SU-DHL-6 (cell line): Measurements from ENCODE around the gene FBXL15.

Experiments used
- H2AFZ ChIP-seq: fragments of 200-600 bp; sonication (generic); 2 replicates; pipeline ENCODE4 v1.6.1; 2014; ENCODE audit warnings: low read depth, mild to moderate bottlenecking, moderate library complexity, mixed read lengths, antibody characterized with exemption, low read length; ENCODE audit not compliant: severe bottlenecking
- H3F3A ChIP-seq: fragments of 200-600 bp; shearing (Covaris generic); 2 replicates; pipeline ENCODE4 v1.6.0; 2016; ENCODE audit warnings: antibody characterized with exemption, mild to moderate bottlenecking; ENCODE audit not compliant: insufficient read depth
- H3K27ac ChIP-seq: fragments of 200-600 bp; sonication (generic); 2 replicates; pipeline ENCODE4 v1.5.1; 2016; ENCODE audit warnings: low read depth, mild to moderate bottlenecking, low read length, moderate library complexity, mixed read lengths
- H3K27me3 ChIP-seq: fragments of 200-600 bp; sonication (generic), shearing (Covaris generic); 2 replicates; pipeline ENCODE4 v1.6.0; 2014; ENCODE audit warnings: mild to moderate bottlenecking, low read length
- H3K36me3 ChIP-seq: fragments of 200-600 bp; sonication (generic); 2 replicates; pipeline ENCODE4 v1.6.1; 2014; ENCODE audit warnings: mild to moderate bottlenecking, low read length, mixed read lengths
- H3K4me2 ChIP-seq: fragments of 300-600, 200-600 bp; shearing (Covaris generic), sonication (generic); 2 replicates; pipeline ENCODE4 v1.6.0; 2014; ENCODE audit warnings: low read length, low read depth, mild to moderate bottlenecking; ENCODE audit not compliant: poor library complexity, severe bottlenecking
- H3K4me3 ChIP-seq: fragments of 200-600 bp; sonication (generic); 2 replicates; pipeline ENCODE4 v1.5.1; 2014; ENCODE audit warnings: antibody characterized with exemption, low read length, mild to moderate bottlenecking, mixed read lengths; ENCODE audit not compliant: insufficient read depth, poor library complexity, severe bottlenecking
- H3K79me2 ChIP-seq: fragments of 200-600 bp; sonication (generic); 2 replicates; pipeline ENCODE4 v1.6.1; 2014; ENCODE audit warnings: mild to moderate bottlenecking, low read length, moderate library complexity; ENCODE audit not compliant: insufficient read depth
- H3K9ac ChIP-seq: fragments of 200-600 bp; sonication (generic); 2 replicates; pipeline ENCODE4 v1.7.0; 2014; ENCODE audit warnings: mild to moderate bottlenecking, low read length
- H3K9me2 ChIP-seq: fragments of 200-600 bp; sonication (generic); replicated peaks from 2 replicates; pipeline ENCODE4 v1.6.1; 2014; ENCODE audit warnings: low read length; ENCODE audit not compliant: insufficient read depth
- H3K9me3 ChIP-seq: fragments of 200-600 bp; sonication (generic); 2 replicates; pipeline ENCODE4 v1.6.1; 2014; ENCODE audit warnings: low read length, mixed read lengths; ENCODE audit not compliant: insufficient read depth
- H4K20me1 ChIP-seq: fragments of 200-600 bp; sonication (generic); 2 replicates; pipeline ENCODE4 v1.6.1; 2014; ENCODE audit warnings: low read depth, mild to moderate bottlenecking, antibody characterized with exemption, low read length, moderate library complexity, mixed read lengths
- CTCF ChIP-seq: fragments of 200-600 bp; sonication (generic); IDR thresholded peaks from one replicate; pipeline ENCODE4 v1.5.1; 2017; ENCODE audit warnings: antibody characterized with exemption, mild to moderate bottlenecking, low read length, moderate library complexity; ENCODE audit not compliant: insufficient read depth, poor library complexity, severe bottlenecking
- EZH2phosphoT487 ChIP-seq: fragments of 200-600 bp; sonication (generic), shearing (Covaris generic); conservative IDR thresholded peaks from 2 replicates; pipeline ENCODE4 v1.6.1; 2018; ENCODE audit warnings: mild to moderate bottlenecking, antibody characterized with exemption, low read length, moderate library complexity, mixed read lengths

FBXL15 gene

GRCh38 chr10:102449321-102450123 lies 28.9 kb downstream of the FBXL15 start:
- peaks cover 26% of the 10 kb centered on the region for H3K79me2 ChIP-seq
- peak overlapping the region; percentile 94 for H3K4me2 ChIP-seq
- H3K9ac ChIP-seq = peak overlapping the region; percentile 97
- H2AFZ ChIP-seq = peak overlapping the region; percentile 75
- H4K20me1 ChIP-seq = no peaks in the 10 kb centered on the region
- no peaks in the 10 kb centered on the region for H3K36me3 ChIP-seq
- TF ChIP-seq EZH2phosphoT487 = no peak
- no peak for TF ChIP-seq CTCF
- no peaks in the 10 kb centered on the region for H3K9me3 ChIP-seq
- H3K9me2 ChIP-seq = no peaks in the 10 kb centered on the region
- no peaks in the 10 kb centered on the region for H3K27me3 ChIP-seq
- H3F3A ChIP-seq = peaks cover 8% of the 10 kb centered on the region; the same call in 1 of the 2 replicates
- H3K27ac ChIP-seq = peak overlapping the region; percentile 85
- H3K4me3 ChIP-seq = peak overlapping the region; percentile 91

GRCh38 chr10:102450124-102450373 lies 29.4 kb downstream of the FBXL15 start:
- TF ChIP-seq EZH2phosphoT487 (no peak), CTCF (no peak)
- Histone ChIP-seq H2AFZ (peak overlapping the region; percentile 75), H3K9me3 (no peaks in the 10 kb centered on the region), H3K27me3 (no peaks in the 10 kb centered on the region), H3K79me2 (peaks cover 26% of the 10 kb centered on the region), H3K36me3 (no peaks in the 10 kb centered on the region), H3K4me3 (peak overlapping the region; percentile 91), H3K4me2 (peak overlapping the region; percentile 94), H3K27ac (peak overlapping the region; percentile 85), H4K20me1 (no peaks in the 10 kb centered on the region), H3K9me2 (no peaks in the 10 kb centered on the region), H3F3A (peaks cover 8% of the 10 kb centered on the region; the same call in 1 of the 2 replicates), H3K9ac (peak overlapping the region; percentile 97)

GRCh38 chr10:102450374-102451104 lies 29.9 kb downstream of the FBXL15 start:
- H3K36me3 ChIP-seq = no peaks in the 10 kb centered on the region
- no peaks in the 10 kb centered on the region for H4K20me1 ChIP-seq
- peaks cover 26% of the 10 kb centered on the region for H3K79me2 ChIP-seq
- H2AFZ ChIP-seq = peak overlapping the region; percentile 75
- H3K4me3 ChIP-seq = peak overlapping the region; percentile 91
- no peaks in the 10 kb centered on the region for H3K27me3 ChIP-seq
- TF ChIP-seq CTCF (no peak), EZH2phosphoT487 (no peak)
- no peaks in the 10 kb centered on the region for H3K9me3 ChIP-seq
- H3K9me2 ChIP-seq = no peaks in the 10 kb centered on the region
- peak overlapping the region; percentile 85 for H3K27ac ChIP-seq
- peak overlapping the region; percentile 97 for H3K9ac ChIP-seq
- peak overlapping the region; percentile 94 for H3K4me2 ChIP-seq
- peaks cover 8% of the 10 kb centered on the region; the same call in 1 of the 2 replicates for H3F3A ChIP-seq
